Type B pancreatic cell (in vitro differentiated cells): ENCODE data around the gene FAM50A. TPM values are rescaled to one million over a fixed set of nuclear protein-coding genes. Genes with fewer than 3 reads are reported as not detected.

ENCODE experiments used
- DNase-seq: peaks from one replicate; pipeline ENCODE4 v3.0.0; 2021; ENCODE audit warnings: mixed read lengths; ENCODE audit not compliant: unreplicated experiment; ENCODE audit errors: extremely low spot score
- H3K27ac Mint-ChIP-seq: 2 replicates; pipeline ENCODE4 v1.8.0; 2021; ENCODE audit warnings: mild to moderate bottlenecking, mixed read lengths
- H3K27me3 Mint-ChIP-seq: 2 replicates; pipeline ENCODE4 v1.8.0; 2021; ENCODE audit warnings: mixed read lengths
- H3K36me3 Mint-ChIP-seq: 2 replicates; pipeline ENCODE4 v1.8.0; 2021; ENCODE audit warnings: mixed read lengths
- H3K4me1 Mint-ChIP-seq: one replicate; pipeline ENCODE4 v1.8.0; 2021; ENCODE audit warnings: mixed read lengths; ENCODE audit not compliant: unreplicated experiment
- H3K4me3 Mint-ChIP-seq: 2 replicates; pipeline ENCODE4 v1.8.0; 2021; ENCODE audit warnings: mild to moderate bottlenecking, mixed read lengths
- H3K9me3 Mint-ChIP-seq: 2 replicates; pipeline ENCODE4 v1.8.0; 2021; ENCODE audit warnings: mixed read lengths
- CTCF ChIP-seq: fragments of 200-600 bp; sonication (generic); conservative IDR thresholded peaks from 2 replicates; pipeline ENCODE4 v1.5.0; 2021; ENCODE audit warnings: antibody characterized with exemption, mild to moderate bottlenecking
- total RNA-seq: library from RNA; stranded (reverse); gene quantifications from 2 replicates; pipeline ENCODE4 v1.2.1, GENCODE V29; 2021; ENCODE audit warnings: low replicate concordance

The FAM50A gene
- total RNA-seq, 1 donor from 2014 or later = 59.2 TPM

- TF ChIP-seq CTCF = no peak
- Mint-ChIP-seq H3K4me3 (no peak overlapping the region), H3K9me3 (no peaks in the 10 kb centered on the region), H3K36me3 (no peaks in the 10 kb centered on the region), H3K27ac (no peak overlapping the region), H3K27me3 (no peaks in the 10 kb centered on the region), H3K4me1 (no peaks in the 10 kb centered on the region)
- no peak for DNase-seq
Observed at GRCh38 chrX:154482786-154483185, 38.8 kb downstream of the FAM50A start.

- Mint-ChIP-seq H3K27me3 (no peaks in the 10 kb centered on the region), H3K4me3 (no peak overlapping the region), H3K4me1 (no peaks in the 10 kb centered on the region), H3K27ac (no peak overlapping the region), H3K36me3 (no peaks in the 10 kb centered on the region), H3K9me3 (no peaks in the 10 kb centered on the region)
- DNase-seq = no peak
- TF ChIP-seq CTCF = no peak
Observed at GRCh38 chrX:154483325-154483724, 39.4 kb downstream of the FAM50A start.

GRCh38 chrX:154484255-154485149 is 40.6 kb downstream of the FAM50A start:
- DNase-seq = no peak
- H3K4me3 Mint-ChIP-seq = peak overlapping the region; percentile 31
- no peaks in the 10 kb centered on the region for H3K36me3 Mint-ChIP-seq
- H3K4me1 Mint-ChIP-seq = no peaks in the 10 kb centered on the region
- H3K27ac Mint-ChIP-seq = no peak overlapping the region
- no peaks in the 10 kb centered on the region for H3K27me3 Mint-ChIP-seq
- no peak for TF ChIP-seq CTCF
- no peaks in the 10 kb centered on the region for H3K9me3 Mint-ChIP-seq

- H3K36me3 Mint-ChIP-seq = no peaks in the 10 kb centered on the region
- H3K27ac Mint-ChIP-seq = no peak overlapping the region
- H3K4me1 Mint-ChIP-seq = no peaks in the 10 kb centered on the region
- peak overlapping the region; percentile 72 for H3K4me3 Mint-ChIP-seq
- peak; percentile 65 for DNase-seq
- H3K9me3 Mint-ChIP-seq = no peaks in the 10 kb centered on the region
- TF ChIP-seq CTCF = no peak
- no peaks in the 10 kb centered on the region for H3K27me3 Mint-ChIP-seq
Observed at GRCh38 chrX:154485150-154486051, 41.5 kb downstream of the FAM50A start.

DNA sequence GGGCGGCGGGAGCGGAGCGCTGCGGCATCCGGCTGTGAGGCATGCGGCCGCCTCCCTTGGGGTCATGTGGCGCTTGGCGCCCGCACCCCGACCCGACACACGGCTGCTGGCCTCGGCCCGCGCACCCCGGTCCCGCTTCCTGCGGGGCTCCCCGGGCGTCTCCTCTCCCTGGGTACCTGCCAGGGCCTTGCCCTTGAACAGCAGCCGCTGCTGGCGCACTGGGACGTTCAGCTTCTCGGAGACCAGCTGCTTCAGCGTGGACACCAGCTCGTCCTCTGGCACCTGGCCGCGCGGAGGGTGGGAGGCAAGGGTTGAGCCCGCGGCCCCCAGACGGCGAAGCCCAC is 42.1 kb downstream of the FAM50A start:
- Mint-ChIP-seq H3K4me3 (no peak overlapping the region), H3K36me3 (no peaks in the 10 kb centered on the region)
- DNase-seq = peak; percentile 68

More for the DNA sequence above, 42.1 kb downstream of the FAM50A start:
- Mint-ChIP-seq H3K27me3 (no peaks in the 10 kb centered on the region), H3K4me1 (no peaks in the 10 kb centered on the region), H3K27ac (no peak overlapping the region), H3K9me3 (no peaks in the 10 kb centered on the region)
- TF ChIP-seq CTCF = no peak
